Left ventricle myocardium superior (tissue), 1 donor: Measurements from ENCODE around the gene PROX1. TPM values are rescaled to one million over a fixed set of nuclear protein-coding genes. Genes with fewer than 3 reads are reported as not detected.
A peak's percentile ranks its signal among the peaks of the same experiment; 100 is the strongest.

Experiments used
- ATAC-seq: fragments of 200-7000 bp; cut with Tn5 transposase; one replicate; pipeline ENCODE4 v1.9.1; 2020; ENCODE audit warnings: mild to moderate bottlenecking, moderate library complexity
- DNase-seq: peaks from one replicate; pipeline ENCODE4 v3.0.0-alpha.2; 2020
- intact Hi-C: fragments of 100-400 bp; cut with micrococcal nuclease; formaldehyde crosslinking; loops from one replicate; pipeline ENCODE4 v1.11.0; 2022
- long read RNA-seq: library from polyadenylated mRNA; unstranded; transcript quantifications from one replicate; pipeline ENCODE4 v2.0.0, GENCODE V29; 2021
- total RNA-seq: library from RNA; stranded (reverse); fragmentation: NEBNext Ultra II Directional; extraction: Animal tissue kit (Norgen Biotek cat#: 25700); gene quantifications from one replicate; pipeline ENCODE4 v1.2.1, GENCODE V29; 2021
- donor health status: DM: no; HTN: yes; CAD: no; lungs with severe emphysema.

PROX1 gene
- 95.0 TPM for total RNA-seq
- long read RNA-seq, full-length matches to known transcripts: 3 of 18 reads
- long read RNA-seq, partial matches to known transcripts: 3 of 18 reads
- long read RNA-seq, other reads (novel, unspliced or antisense): 12 of 18 reads

- intact Hi-C loops: no loop called here
- ATAC-seq (peak; percentile 84), DNase-seq (peak; percentile 44)
These were observed at the start of gene PROX1 for GRCh38 chr1:213987927-213988506. Gene PROX1 (plus strand): TSS chr1:213987973. CDS start chr1:213996536, 8,563 bp downstream.

- ATAC-seq (no peak), DNase-seq (no peak)
- intact Hi-C loops: no loop called here
These were observed 49.0 kb upstream of the PROX1 start for GRCh38 chr1:213938776-213939175.

GRCh38 chr1:213939888-213940287 lies 47.9 kb upstream of the PROX1 start:
- no peak for ATAC-seq
- intact Hi-C loops: no loop called here
- no peak for DNase-seq

- ATAC-seq (no peak), DNase-seq (no peak)
- intact Hi-C loops: no loop called here
These were observed 46.8 kb upstream of the PROX1 start for GRCh38 chr1:213940947-213941346.

GRCh38 chr1:213942061-213942460 lies 45.7 kb upstream of the PROX1 start:
- intact Hi-C loops: no loop called here
- no peak for ATAC-seq

GRCh38 chr1:213947200-213947801 lies 40.5 kb upstream of the PROX1 start:
- intact Hi-C loops: no loop called here
- ATAC-seq: no peak
- no peak for DNase-seq

More at GRCh38 chr1:213942061-213942460, 45.7 kb upstream of the PROX1 start:
- DNase-seq: no peak

- DNase-seq: no peak
- intact Hi-C loops: no loop called here
- no peak for ATAC-seq
These were observed 35.9 kb upstream of the PROX1 start for GRCh38 chr1:213951876-213952275.

- ATAC-seq (no peak), DNase-seq (no peak)
- intact Hi-C loops: no loop called here
These were observed 34.0 kb upstream of the PROX1 start for GRCh38 chr1:213953806-213954205.

GRCh38 chr1:213956295-213956770 lies 31.4 kb upstream of the PROX1 start:
- ATAC-seq (no peak), DNase-seq (no peak)
- intact Hi-C loops: no loop called here

GRCh38 chr1:213958346-213958745 lies 29.4 kb upstream of the PROX1 start:
- no peak for ATAC-seq
- intact Hi-C loops: no loop called here
- DNase-seq: no peak

GRCh38 chr1:213960963-213961362 lies 26.8 kb upstream of the PROX1 start:
- intact Hi-C loops: no loop called here
- no peak for ATAC-seq

GRCh38 chr1:213962508-213962907 lies 25.3 kb upstream of the PROX1 start:
- DNase-seq: no peak
- intact Hi-C loops: no loop called here
- ATAC-seq: no peak

More at GRCh38 chr1:213960963-213961362, 26.8 kb upstream of the PROX1 start:
- DNase-seq: no peak

GRCh38 chr1:213966122-213966521 lies 21.7 kb upstream of the PROX1 start:
- ATAC-seq (no peak), DNase-seq (no peak)
- intact Hi-C loops: no loop called here

- intact Hi-C loops: no loop called here
- ATAC-seq (no peak), DNase-seq (no peak)
These were observed 19.5 kb upstream of the PROX1 start for GRCh38 chr1:213968146-213968825.

- intact Hi-C loops: no loop called here
- no peak for ATAC-seq
- no peak for DNase-seq
These were observed 17.7 kb upstream of the PROX1 start for GRCh38 chr1:213969958-213970555.

- intact Hi-C loops: no loop called here
- DNase-seq (no peak), ATAC-seq (no peak)
These were observed 15.6 kb upstream of the PROX1 start for GRCh38 chr1:213972141-213972540.

- no peak for ATAC-seq
- intact Hi-C loops: no loop called here
- no peak for DNase-seq
These were observed 14.6 kb upstream of the PROX1 start for GRCh38 chr1:213973129-213973528.

- no peak for DNase-seq
- intact Hi-C loops: no loop called here
- ATAC-seq: no peak
These were observed 10.9 kb upstream of the PROX1 start for GRCh38 chr1:213976665-213977485.

GRCh38 chr1:213977486-213977842 lies 10.3 kb upstream of the PROX1 start:
- intact Hi-C loops: no loop called here
- DNase-seq: peak; percentile 27
- peak; percentile 77 for ATAC-seq
